D721Med (cell line): ENCODE measurements around the gene DES.
A peak's percentile ranks its signal among the peaks of the same experiment; 100 is the strongest.

Source experiments
- DNase-seq: peaks from one replicate; pipeline ENCODE4 v3.0.0; 2011; ENCODE audit warnings: low spot score; ENCODE audit not compliant: insufficient read length
- FAIRE-seq: peaks from 2 replicates; lab custom pipeline; 2011; peaks lifted over from hg19 to GRCh38; lab: Jason Lieb, UNC
- CTCF ChIP-seq: IDR thresholded peaks from 2 replicates; pipeline ENCODE4 v1.5.1; 2012; ENCODE audit warnings: mild to moderate bottlenecking, control low read depth; ENCODE audit not compliant: insufficient read depth; ENCODE audit errors: missing control alignments

DES gene

GRCh38 chr2:219426534-219427136 lies 8.5 kb downstream of the DES start:
- FAIRE-seq (no peak), DNase-seq (no peak)
- no peak for TF ChIP-seq CTCF

GRCh38 chr2:219428469-219428868 lies 10.3 kb downstream of the DES start:
- DNase-seq (no peak), FAIRE-seq (no peak)
- TF ChIP-seq CTCF, result no peak

- FAIRE-seq (no peak), DNase-seq (no peak)
- no peak for TF ChIP-seq CTCF
Observed at GRCh38 chr2:219429958-219430606, 11.9 kb downstream of the DES start.

- DNase-seq (no peak), FAIRE-seq (no peak)
- TF ChIP-seq CTCF, result peak; percentile 38
Observed at GRCh38 chr2:219430633-219431615, 12.7 kb downstream of the DES start.

- peak; percentile 51 for TF ChIP-seq CTCF
- FAIRE-seq (no peak), DNase-seq (no peak)
Observed at GRCh38 chr2:219433666-219434467, 15.7 kb downstream of the DES start.

GRCh38 chr2:219434468-219434717 lies 16.2 kb downstream of the DES start:
- TF ChIP-seq CTCF, result no peak
- FAIRE-seq (no peak), DNase-seq (no peak)
